ENCODE results near the gene SPATA7.
"Not testable (repeated sequence)": the region's sequence is repeated elsewhere in the genome, so short reads cannot be mapped to it uniquely, and the experiment has no call there.

SPATA7 gene

DNA sequence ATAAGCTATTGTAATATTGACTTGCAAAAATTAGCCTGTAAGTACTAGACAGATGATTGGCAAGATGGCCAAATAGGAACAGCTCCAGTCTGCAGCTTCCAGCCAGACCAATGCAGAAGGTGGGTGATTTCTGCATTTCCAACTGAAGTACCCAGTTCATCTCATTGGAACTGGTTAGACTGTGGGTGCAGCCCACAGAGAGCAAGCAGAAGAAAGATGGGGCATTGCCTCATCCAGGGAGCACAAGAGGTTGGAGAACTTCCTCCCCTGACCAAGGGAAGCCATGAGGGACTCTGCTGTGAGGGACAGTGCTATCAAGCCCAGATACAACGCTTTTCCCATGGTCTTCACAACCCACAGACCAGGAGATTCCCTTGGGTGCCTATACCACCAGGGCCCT is 16.0 kb upstream of the SPATA7 start:
- no peak for DNase-seq (ENCODE audit: low spot score)
- TF ChIP-seq, protein P1, sequence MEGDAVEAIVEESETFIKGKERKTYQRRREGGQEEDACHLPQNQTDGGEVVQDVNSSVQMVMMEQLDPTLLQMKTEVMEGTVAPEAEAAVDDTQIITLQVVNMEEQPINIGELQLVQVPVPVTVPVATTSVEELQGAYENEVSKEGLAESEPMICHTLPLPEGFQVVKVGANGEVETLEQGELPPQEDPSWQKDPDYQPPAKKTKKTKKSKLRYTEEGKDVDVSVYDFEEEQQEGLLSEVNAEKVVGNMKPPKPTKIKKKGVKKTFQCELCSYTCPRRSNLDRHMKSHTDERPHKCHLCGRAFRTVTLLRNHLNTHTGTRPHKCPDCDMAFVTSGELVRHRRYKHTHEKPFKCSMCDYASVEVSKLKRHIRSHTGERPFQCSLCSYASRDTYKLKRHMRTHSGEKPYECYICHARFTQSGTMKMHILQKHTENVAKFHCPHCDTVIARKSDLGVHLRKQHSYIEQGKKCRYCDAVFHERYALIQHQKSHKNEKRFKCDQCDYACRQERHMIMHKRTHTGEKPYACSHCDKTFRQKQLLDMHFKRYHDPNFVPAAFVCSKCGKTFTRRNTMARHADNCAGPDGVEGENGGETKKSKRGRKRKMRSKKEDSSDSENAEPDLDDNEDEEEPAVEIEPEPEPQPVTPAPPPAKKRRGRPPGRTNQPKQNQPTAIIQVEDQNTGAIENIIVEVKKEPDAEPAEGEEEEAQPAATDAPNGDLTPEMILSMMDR (IDR thresholded peaks at IDR 0.05; ENCODE audit: extremely low read depth, insufficient read depth, missing control alignments): no peak
- in situ Hi-C loops (cut with MboI; ENCODE audit: low pct_unique_long_range_greater_than_20kb, low sequenced_read_pairs, unreplicated experiment): no loop called here

DNA sequence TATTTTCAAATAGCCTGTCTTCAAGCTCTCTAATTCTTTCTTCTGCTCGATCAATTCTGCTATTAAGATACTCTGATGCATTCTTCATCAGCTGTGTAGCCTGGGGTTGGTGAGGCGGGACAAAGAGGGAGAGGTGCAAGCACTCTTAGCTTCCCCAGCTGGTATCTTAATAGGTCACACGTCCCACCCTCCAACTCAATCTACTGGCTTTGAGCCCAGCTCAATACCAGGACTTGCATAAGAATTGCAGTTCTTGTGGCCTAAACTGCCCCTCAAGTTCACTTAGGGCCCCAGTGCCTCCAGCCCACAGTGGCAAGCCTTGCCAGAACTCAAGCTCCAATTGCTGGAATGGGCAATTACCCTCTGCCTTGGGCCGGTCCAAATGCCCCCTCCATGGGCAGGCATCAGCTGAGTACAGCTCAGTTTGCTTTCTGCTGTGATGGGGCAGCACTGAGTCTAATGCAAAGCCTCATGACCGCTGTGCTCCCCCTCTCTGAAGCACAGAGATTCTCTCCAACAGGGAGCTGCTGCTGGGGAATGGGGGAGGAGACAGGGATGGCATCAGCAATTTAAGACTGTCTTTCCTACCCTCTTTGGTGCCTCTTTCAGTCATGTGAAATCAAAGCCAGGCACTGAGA is 5.6 kb upstream of the SPATA7 start:
- DNase-seq (ENCODE audit: low spot score): no peak
- in situ Hi-C loops (cut with MboI; ENCODE audit: low pct_unique_long_range_greater_than_20kb, low sequenced_read_pairs, unreplicated experiment): no loop called here
- TF ChIP-seq, protein P1 (IDR thresholded peaks at IDR 0.05; ENCODE audit: extremely low read depth, insufficient read depth, missing control alignments): no peak

DNA sequence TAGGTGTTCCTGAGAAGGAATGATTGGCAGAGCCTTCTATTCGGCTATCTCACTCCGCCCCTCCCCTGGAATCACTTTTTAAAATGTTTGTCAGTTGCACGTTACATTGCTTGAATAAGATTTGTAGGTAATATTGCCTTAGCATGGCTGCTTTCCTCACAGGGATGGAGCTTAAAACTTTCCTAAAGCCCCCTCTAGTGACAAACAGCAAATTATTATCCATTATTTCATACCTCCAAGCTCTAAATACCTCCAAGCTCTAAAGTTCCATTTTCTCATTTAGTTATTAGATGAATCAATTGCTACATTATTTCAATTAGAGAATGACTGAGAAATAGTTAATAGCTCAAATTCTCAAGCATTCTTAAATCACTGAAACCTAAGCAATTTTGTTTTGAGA is 5.1 kb upstream of the SPATA7 start:
- TF ChIP-seq, protein P1 (IDR thresholded peaks at IDR 0.05; ENCODE audit: extremely low read depth, insufficient read depth, missing control alignments): peak; percentile 31
- peak; percentile 15 for DNase-seq (ENCODE audit: low spot score)
- in situ Hi-C loops (cut with MboI; ENCODE audit: low pct_unique_long_range_greater_than_20kb, low sequenced_read_pairs, unreplicated experiment): no loop called here

DNA sequence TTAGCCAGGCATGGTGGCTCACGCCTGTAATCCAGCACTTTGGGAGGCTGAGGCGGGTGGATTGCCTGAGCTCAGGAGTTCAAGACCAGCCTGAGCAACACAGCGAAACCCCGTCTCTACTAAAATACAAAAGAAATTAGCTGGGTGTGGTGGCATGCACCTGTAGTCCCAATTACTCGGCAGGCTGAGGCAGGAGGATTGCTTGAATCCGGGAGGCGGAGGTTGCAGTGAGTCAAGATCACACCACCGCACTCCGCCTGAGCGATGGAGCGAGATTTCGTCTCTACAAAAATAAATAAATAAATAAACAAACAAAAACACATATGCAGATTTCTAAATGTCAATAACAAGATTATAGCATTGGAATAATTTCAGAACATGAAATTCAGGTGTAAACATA is 3.8 kb upstream of the SPATA7 start:
- DNase-seq (ENCODE audit: low spot score); in situ Hi-C loops (cut with MboI; ENCODE audit: low pct_unique_long_range_greater_than_20kb, low sequenced_read_pairs, unreplicated experiment): not testable (repeated sequence)

DNA sequence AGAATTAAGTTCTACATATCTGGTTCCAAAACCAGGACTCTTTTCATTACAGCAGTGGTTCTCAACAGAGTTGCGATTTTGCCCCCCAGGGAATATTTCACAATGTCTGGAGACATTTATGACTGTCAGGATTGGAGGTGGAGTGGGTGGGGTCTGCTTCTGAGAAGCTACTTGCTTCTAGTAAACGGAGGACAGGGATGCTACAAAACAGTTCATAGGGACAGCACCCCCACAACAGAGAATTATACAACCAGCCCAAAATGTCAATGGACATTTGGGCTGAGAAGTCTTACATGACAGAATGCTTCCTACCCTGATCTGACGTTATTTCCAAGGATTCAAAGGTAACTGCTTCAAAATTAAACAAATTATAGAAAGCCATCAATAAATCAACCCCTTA is 739 bp upstream of the SPATA7 start:
- TF ChIP-seq, protein P1 (IDR thresholded peaks at IDR 0.05; ENCODE audit: extremely low read depth, insufficient read depth, missing control alignments): no peak
- in situ Hi-C loops (cut with MboI; ENCODE audit: low pct_unique_long_range_greater_than_20kb, low sequenced_read_pairs, unreplicated experiment): no loop called here
- DNase-seq (ENCODE audit: low spot score): no peak

DNA sequence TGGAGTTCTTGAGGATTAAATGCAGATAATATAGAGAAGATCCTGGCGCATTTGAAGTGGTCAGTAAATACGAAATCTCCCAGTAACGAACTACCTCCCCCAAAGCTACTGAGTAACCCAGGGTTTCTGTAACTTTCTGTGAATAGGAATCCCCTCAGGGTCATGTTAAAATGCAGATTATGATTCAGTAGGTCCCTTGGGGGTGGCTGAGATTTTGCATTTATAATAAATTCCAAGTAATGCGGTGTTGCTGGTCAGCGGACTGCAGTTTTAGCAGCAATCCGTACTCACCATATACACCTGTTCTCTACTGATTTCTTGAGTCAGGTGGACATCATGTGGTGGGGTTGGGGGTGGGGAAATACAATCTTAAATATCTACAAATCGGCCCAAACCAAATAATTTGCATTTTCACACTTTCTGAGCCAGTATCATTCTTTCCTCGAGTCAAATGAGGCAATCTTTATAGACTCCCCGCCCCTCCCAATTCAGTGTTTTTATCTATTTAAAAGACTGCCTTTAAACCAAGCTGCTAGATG is 868 bp downstream of the SPATA7 start:
- TF ChIP-seq, protein P1 (IDR thresholded peaks at IDR 0.05; ENCODE audit: extremely low read depth, insufficient read depth, missing control alignments): no peak
- no peak for DNase-seq (ENCODE audit: low spot score)
- in situ Hi-C loops (cut with MboI; ENCODE audit: low pct_unique_long_range_greater_than_20kb, low sequenced_read_pairs, unreplicated experiment): no loop called here

DNA sequence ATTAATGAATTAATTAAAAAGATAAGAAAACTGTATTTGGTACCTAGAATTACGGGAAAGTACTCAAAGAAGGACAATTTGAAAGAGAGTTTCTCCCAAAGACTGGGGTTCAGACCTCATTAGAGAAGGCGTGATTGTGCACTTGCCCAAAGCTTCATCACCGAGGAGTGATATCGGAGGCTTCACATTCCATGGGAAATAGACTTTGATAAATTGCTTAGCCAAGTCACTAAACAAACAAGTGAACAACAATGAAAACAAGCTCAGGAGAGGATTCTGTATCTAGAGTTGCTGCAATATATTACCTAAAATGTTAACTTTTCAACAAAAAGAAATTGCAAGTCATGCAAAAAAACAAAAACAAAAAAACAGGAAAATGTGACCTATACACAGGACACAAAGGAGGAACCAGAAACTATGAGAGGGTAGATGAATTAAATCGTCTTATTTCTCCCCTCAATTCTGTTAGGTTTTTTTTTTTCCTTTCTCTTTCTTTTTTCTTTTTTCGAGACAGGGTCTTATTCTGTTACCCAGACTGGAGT is 3.4 kb downstream of the SPATA7 start:
- in situ Hi-C loops (cut with MboI; ENCODE audit: low pct_unique_long_range_greater_than_20kb, low sequenced_read_pairs, unreplicated experiment): no loop called here
- no peak for DNase-seq (ENCODE audit: low spot score)
- TF ChIP-seq, protein P1 (IDR thresholded peaks at IDR 0.05; ENCODE audit: extremely low read depth, insufficient read depth, missing control alignments): no peak

All from GM13977 (cell line).